Measurements from ENCODE around the gene ARF1.

GRCh38 chr1:228104526-228105269 is 22.2 kb downstream of the ARF1 start:
- TF ChIP-seq CTCF (IDR thresholded peaks at IDR 0.05) (no peak), POLR2AphosphoS5 (IDR thresholded peaks at IDR 0.05) (no peak), POLR2A (IDR thresholded peaks at IDR 0.05) (no peak)

Data from suprapubic skin (tissue), 4 donors.